Right lobe of liver (tissue), 6 donors: ENCODE data around the gene SBK2. TPM values are rescaled to one million over a fixed set of nuclear protein-coding genes. Genes with fewer than 3 reads are reported as not detected.
A peak's percentile ranks its signal among the peaks of the same experiment; 100 is the strongest.

Experiments used
- ATAC-seq, 4 donors: fragments of 200-7000 bp; cut with Tn5 transposase; one replicate each; pipeline ENCODE4 v1.9.1; 2020; ENCODE audit warnings: mild to moderate bottlenecking in 4 of 4, moderate library complexity in 4 of 4
- DNase-seq, 3 donors: peaks; one replicate each; pipeline ENCODE4 v3.0.0-alpha.2; 2020
- H3K27ac ChIP-seq, 3 donors: fragments of 200-600 bp; one replicate each; pipeline ENCODE4 v1.8.0; 2022
- H3K27me3 ChIP-seq, 2 donors: fragments of 200-600 bp; one replicate each; pipeline ENCODE4 v1.8.0; 2022
- H3K36me3 ChIP-seq, 4 donors: fragments of 200-600 bp; sonication (generic) in 1 of 4; one replicate each; pipeline versions ENCODE4 v1.5.1 to v1.8.0; 2017 to 2022; ENCODE audit warnings: control low read depth in 1 of 4
- H3K4me1 ChIP-seq, 4 donors: fragments of 200-600 bp; sonication (generic) in 1 of 4; one replicate each; pipeline versions ENCODE4 v1.5.1 to v1.8.0; 2017 to 2022; ENCODE audit warnings: control low read depth in 1 of 4
- H3K4me3 ChIP-seq, 3 donors: fragments of 200-600 bp; one replicate each; pipeline ENCODE4 v1.8.0; 2022
- H3K9me3 ChIP-seq, 4 donors: fragments of 200-600 bp; sonication (generic) in 1 of 4; one replicate each; pipeline versions ENCODE4 v1.5.1 to v1.8.0; 2017 to 2022; ENCODE audit warnings: control low read depth in 1 of 4
- CTCF ChIP-seq, 4 donors: fragments of 200-600 bp in 3 of 4; fragments of 450-650 bp in 1 of 4; IDR thresholded peaks; one replicate each; pipeline versions ENCODE4 v1.5.1 to v1.8.0; 2016 to 2022; ENCODE audit warnings: antibody characterized with exemption in 4 of 4, mild to moderate bottlenecking in 2 of 4
- POLR2A ChIP-seq: fragments of 450-650 bp; IDR thresholded peaks from one replicate; pipeline ENCODE4 v1.6.1; 2017; ENCODE audit warnings: antibody characterized with exemption, mild to moderate bottlenecking
- WGBS: methylation state at CpG from one replicate; pipeline ENCODE4 v1.1.6; 2018; ENCODE audit warnings: low coverage, low lambda C conversion rate; ENCODE audit not compliant: insufficient coverage; ENCODE audit errors: missing lambda C conversion rate; 5-methylcytosine and 5-hydroxymethylcytosine counted together
- intact Hi-C, 2 donors: fragments of 100-400 bp; cut with DNase I; formaldehyde crosslinking; loops; one replicate each; pipeline versions ENCODE4 v1.11.2 to v1.14.1; 2022
- total RNA-seq, 6 experiments: library from RNA; depleted of rRNA in 2 of 6; stranded (reverse); fragments of >200 nt in 2 of 6; fragmentation: NEBNext Ultra II Directional in 3 of 6; extraction: Animal tissue kit (Norgen Biotek cat#: 25700) in 3 of 6; gene quantifications; one replicate each; pipeline versions ENCODE4 v1.1.0 to v1.2.4, GENCODE V29; 2016 to 2023
- donor health status: DM: no; HTN: yes; CAD: no.
- donor health status: DM: no; HTN: no; CAD: no.
- donor health status: DM: no; HTN: no; CAD: no.
- donor health status: DM: no; HTN: yes; CAD: no.
- donor health status: DM: no; HTN: yes; CAD: no.

SBK2 gene
- total RNA-seq, 6 experiments from 2014 or later: not detected

- Histone ChIP-seq H3K4me3 (peak within 1 kb of the TSS; percentile 31 to 51 (median 33)), H3K27ac (peak within 1 kb of the TSS in 1 of 3 donors; percentile 26), H3K4me1 (peaks cover 0 to 6% (median 0%) of the 10 kb centered on the region in 4 donors), H3K36me3 (peaks cover 0 to 6% (median 1%) of the 10 kb centered on the region in 4 donors), H3K9me3 (no peaks in the 10 kb centered on the region), H3K27me3 (no peaks in the 10 kb centered on the region)
- DNase-seq (no peak), ATAC-seq (peak in 3 of 4 donors; percentile 30 to 49 (median 45))
- TF ChIP-seq POLR2A (peak; percentile 43), CTCF (IDR thresholded peaks at IDR 0.05) (no peak)
- WGBS: 2% methylated on average over 7 of the region's 78 CpGs
- intact Hi-C loops: no loop called here
Measured at GRCh38 chr19:55484593-55485438, 52.1 kb downstream of the SBK2 start, which contains the start of gene NAT14. Gene NAT14, plus strand, starts transcription at chr19:55485188. Its CDS starts 521 bp downstream, at chr19:55485709.

DNA sequence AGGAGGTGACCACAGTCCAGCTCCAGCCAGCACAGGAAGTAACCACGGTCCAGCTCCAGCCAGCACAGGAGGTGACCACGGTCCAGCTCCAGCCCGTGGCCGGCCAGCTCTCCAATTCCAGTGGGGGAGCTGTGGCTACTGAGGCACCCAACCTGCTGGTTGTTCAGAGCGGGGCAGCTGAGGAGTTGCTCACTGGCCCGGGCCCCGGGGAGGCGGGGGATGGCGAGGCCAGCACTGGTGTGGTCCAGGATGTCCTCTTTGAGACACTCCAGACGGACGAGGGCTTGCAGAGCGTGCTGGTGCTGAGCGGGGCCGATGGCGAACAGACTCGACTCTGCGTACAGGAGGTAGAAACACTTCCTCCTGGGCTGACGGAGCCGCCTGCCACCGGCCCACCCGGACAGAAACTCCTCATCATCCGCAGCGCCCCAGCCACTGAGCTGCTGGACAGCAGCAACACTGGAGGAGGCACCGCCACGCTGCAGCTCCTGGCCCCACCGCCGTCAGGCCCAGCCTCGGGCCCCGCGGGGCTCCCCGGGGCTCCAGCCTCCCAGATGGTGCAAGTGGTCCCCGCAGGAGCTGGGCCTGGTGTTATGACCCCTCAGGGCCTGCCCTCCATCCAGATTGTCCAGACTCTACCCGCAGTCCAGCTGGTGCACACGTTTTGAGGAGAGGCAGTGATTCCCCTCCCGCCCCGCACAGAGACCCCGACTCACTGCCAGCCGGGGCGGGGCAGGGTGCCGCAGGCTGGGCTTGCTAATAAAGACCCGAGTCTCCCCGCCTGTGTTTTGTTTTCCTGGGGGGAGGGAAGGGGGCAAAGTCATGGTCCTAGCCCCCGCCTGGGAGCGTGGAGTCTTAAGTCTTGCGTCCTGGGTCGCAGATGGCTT is 53.0 kb downstream of the SBK2 start:
- intact Hi-C loops: no loop called here
- H3K4me1 ChIP-seq: peaks cover 0 to 6% (median 0%) of the 10 kb centered on the region in 4 donors
- DNase-seq (no peak), ATAC-seq (no peak)
- TF ChIP-seq POLR2A (no peak), CTCF (IDR thresholded peaks at IDR 0.05) (no peak)
- no peak overlapping the region for H3K27ac ChIP-seq
- WGBS: no CpG with 5 or more reads among the region's 46 CpGs
- no peaks in the 10 kb centered on the region for H3K9me3 ChIP-seq
- H3K27me3 ChIP-seq: no peaks in the 10 kb centered on the region
- no peak overlapping the region for H3K4me3 ChIP-seq
- H3K36me3 ChIP-seq: peaks cover 0 to 6% (median 1%) of the 10 kb centered on the region in 4 donors

DNA sequence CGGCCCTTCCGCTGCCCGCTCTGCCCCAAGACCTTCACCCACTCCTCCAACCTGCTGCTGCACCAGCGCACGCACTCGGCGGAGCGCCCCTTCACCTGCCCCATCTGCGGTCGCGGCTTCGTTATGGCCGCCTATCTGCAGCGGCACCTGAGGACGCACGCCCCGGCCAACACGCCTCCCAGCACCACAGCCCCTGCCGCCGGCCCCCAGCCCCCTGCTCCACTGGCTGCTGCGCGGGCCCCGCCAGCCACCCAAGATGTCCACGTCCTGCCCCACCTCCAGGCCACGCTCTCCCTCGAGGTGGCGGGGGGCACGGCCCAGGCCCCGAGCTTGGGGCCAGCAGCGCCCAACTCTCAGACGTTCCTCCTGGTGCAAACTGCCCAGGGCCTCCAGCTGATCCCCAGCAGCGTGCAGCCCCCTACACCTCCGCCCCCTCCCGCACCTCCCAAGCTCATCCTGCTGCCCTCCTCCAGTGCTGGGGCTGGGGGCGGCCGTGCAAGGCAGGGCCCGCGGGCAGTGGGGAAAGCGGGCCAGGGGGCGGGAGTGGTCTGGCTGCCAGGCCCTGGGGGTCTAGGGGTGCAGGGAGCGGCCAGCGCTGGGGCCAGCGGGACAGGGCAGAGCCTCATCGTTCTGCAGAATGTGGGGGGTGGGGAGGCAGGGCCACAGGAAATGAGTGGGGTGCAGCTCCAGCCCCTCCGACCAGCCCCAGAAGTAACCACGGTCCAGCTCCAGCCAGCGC is 53.8 kb downstream of the SBK2 start:
- H3K27ac ChIP-seq: no peak overlapping the region
- whole genome bisulfite sequencing: 92% methylated on average over 9 of the region's 47 CpGs
- no peaks in the 10 kb centered on the region for H3K9me3 ChIP-seq
- H3K27me3 ChIP-seq: no peaks in the 10 kb centered on the region
- H3K4me3 ChIP-seq: no peak overlapping the region
- no peak for DNase-seq
- H3K36me3 ChIP-seq: peaks cover 0 to 6% (median 1%) of the 10 kb centered on the region in 4 donors
- H3K4me1 ChIP-seq: peaks cover 0 to 6% (median 0%) of the 10 kb centered on the region in 4 donors
- TF ChIP-seq CTCF (IDR thresholded peaks at IDR 0.05) (no peak), POLR2A (no peak)
- ATAC-seq: no peak
- intact Hi-C loops: no loop called here
